Measurements from ENCODE around the gene SMS.

GRCh38 chrX:21966866-21967265 lies 26.4 kb downstream of the SMS start:
- TF ChIP-seq, protein P1, sequence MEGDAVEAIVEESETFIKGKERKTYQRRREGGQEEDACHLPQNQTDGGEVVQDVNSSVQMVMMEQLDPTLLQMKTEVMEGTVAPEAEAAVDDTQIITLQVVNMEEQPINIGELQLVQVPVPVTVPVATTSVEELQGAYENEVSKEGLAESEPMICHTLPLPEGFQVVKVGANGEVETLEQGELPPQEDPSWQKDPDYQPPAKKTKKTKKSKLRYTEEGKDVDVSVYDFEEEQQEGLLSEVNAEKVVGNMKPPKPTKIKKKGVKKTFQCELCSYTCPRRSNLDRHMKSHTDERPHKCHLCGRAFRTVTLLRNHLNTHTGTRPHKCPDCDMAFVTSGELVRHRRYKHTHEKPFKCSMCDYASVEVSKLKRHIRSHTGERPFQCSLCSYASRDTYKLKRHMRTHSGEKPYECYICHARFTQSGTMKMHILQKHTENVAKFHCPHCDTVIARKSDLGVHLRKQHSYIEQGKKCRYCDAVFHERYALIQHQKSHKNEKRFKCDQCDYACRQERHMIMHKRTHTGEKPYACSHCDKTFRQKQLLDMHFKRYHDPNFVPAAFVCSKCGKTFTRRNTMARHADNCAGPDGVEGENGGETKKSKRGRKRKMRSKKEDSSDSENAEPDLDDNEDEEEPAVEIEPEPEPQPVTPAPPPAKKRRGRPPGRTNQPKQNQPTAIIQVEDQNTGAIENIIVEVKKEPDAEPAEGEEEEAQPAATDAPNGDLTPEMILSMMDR (IDR thresholded peaks at IDR 0.05; ENCODE audit: low read length): no peak
- no peak for TF ChIP-seq EZH2 (optimal IDR thresholded peaks at IDR 0.05; ENCODE audit: low read depth, low read length)
- TF ChIP-seq EZH2phosphoT487 (IDR thresholded peaks at IDR 0.05; ENCODE audit: low read length): no peak
